ENCODE measurements around the gene CDPF1. TPM values are rescaled to one million over a fixed set of nuclear protein-coding genes. Genes with fewer than 3 reads are reported as not detected.

CDPF1 gene
- total and polyA plus RNA-seq, 2 of the 4 experiments (the other 2 are of a cell fraction), result 11.5 to 14.5 TPM

DNA sequence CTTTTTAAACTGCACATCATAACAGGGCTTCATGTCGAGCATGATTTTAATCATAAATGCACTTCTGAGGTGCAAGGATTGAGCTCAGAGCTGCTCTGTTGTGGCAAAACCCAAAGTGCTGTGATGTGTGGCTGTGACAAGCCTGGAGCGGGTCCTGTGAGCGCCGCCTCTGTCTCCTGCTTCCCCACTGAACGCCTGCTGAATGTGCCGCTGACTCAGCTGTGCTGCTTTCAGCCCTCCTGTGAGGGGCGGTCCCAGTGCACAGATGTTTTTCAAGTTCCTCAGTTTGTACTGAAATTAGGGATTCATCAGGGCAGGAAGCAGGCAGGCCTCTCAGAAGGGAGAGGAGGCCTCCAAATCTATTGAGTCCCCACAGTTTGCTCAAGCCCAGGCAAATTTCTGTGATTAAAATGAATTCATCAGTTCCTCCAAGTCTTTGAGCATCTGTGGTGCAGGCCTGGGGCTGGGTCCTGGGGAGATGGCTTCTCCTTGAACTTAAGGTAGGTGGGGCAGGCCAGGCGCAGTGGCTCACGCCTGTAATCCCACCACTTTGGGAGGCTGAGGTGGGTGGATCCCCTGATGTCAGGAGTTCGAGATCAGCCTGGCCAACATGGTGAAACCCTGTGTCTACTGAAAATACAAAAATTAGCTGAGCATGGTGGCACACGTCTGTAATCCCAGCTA is 43.6 kb upstream of the CDPF1 start:
- peaks cover 22% of the 10 kb centered on the region for H3K9me1 ChIP-seq (ENCODE audit: insufficient read depth, low read length)
- no peak overlapping the region for H3K4me2 ChIP-seq (ENCODE audit: low read depth, low read length)
- no TSS peak for BruUV-seq (replicated peaks)
- H2BK120ac ChIP-seq (ENCODE audit: low read depth, low read length), result no peak overlapping the region
- H3K27ac ChIP-seq (ENCODE audit: insufficient read depth, low read length), result no peak overlapping the region
- dilution Hi-C loops (cut with HindIII; ENCODE audit: low sequenced_read_pairs, unreplicated experiment) (no loop called here), in situ Hi-C loops (cut with MboI; ENCODE audit: low sequenced_read_pairs) (no loop called here), intact Hi-C loops (cut with micrococcal nuclease) (no loop called here)
- ATAC-seq (ENCODE audit: low read depth) (no peak), DNase-seq (peak; percentile 53)
- no peaks in the 10 kb centered on the region for H3K9me3 ChIP-seq (ENCODE audit: control insufficient read depth, insufficient read depth, low read length)
- POLR2A ChIA-PET (ENCODE audit: unreplicated experiment), result no interaction called here
- H4K5ac ChIP-seq (ENCODE audit: low read depth, low read length), result no peak overlapping the region
- TF ChIP-seq BHLHE40 (IDR thresholded peaks at IDR 0.05; ENCODE audit: low read depth, low read length) (no peak), MAZ (IDR thresholded peaks at IDR 0.05; ENCODE audit: borderline replicate concordance, low read depth, low read length) (no peak), CHD1 (IDR thresholded peaks at IDR 0.05; ENCODE audit: low read depth, low read length) (no peak), SMC3 (IDR thresholded peaks at IDR 0.05; ENCODE audit: low read depth, low read length) (no peak), NFE2L2 (IDR thresholded peaks at IDR 0.05; ENCODE audit: low read depth, low read length) (no peak), MXI1 (IDR thresholded peaks at IDR 0.05; ENCODE audit: borderline replicate concordance, low read depth, low read length) (no peak), RAD21 (IDR thresholded peaks at IDR 0.05; ENCODE audit: low read length) (no peak), FOS (IDR thresholded peaks at IDR 0.05; ENCODE audit: low read depth, low read length) (no peak), POLR2A (IDR thresholded peaks at IDR 0.05; ENCODE audit: low read depth, low read length) (no peak), RFX5 (IDR thresholded peaks at IDR 0.05; ENCODE audit: low read depth, low read length) (no peak), RCOR1 (IDR thresholded peaks at IDR 0.05; ENCODE audit: insufficient replicate concordance, low read length) (no peak), CEBPB (IDR thresholded peaks at IDR 0.05; ENCODE audit: low read depth, low read length) (no peak), MAFK (IDR thresholded peaks at IDR 0.05; ENCODE audit: low read depth, low read length) (no peak), CTCF (conservative IDR thresholded peaks at IDR 0.05; ENCODE audit: low read depth, low read length) (no peak)
- TF ChIP-seq, protein P1, sequence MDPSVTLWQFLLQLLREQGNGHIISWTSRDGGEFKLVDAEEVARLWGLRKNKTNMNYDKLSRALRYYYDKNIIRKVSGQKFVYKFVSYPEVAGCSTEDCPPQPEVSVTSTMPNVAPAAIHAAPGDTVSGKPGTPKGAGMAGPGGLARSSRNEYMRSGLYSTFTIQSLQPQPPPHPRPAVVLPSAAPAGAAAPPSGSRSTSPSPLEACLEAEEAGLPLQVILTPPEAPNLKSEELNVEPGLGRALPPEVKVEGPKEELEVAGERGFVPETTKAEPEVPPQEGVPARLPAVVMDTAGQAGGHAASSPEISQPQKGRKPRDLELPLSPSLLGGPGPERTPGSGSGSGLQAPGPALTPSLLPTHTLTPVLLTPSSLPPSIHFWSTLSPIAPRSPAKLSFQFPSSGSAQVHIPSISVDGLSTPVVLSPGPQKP (IDR thresholded peaks at IDR 0.05; ENCODE audit: borderline replicate concordance, low read depth, low read length), result no peak
- TF ChIP-seq, protein P2, sequence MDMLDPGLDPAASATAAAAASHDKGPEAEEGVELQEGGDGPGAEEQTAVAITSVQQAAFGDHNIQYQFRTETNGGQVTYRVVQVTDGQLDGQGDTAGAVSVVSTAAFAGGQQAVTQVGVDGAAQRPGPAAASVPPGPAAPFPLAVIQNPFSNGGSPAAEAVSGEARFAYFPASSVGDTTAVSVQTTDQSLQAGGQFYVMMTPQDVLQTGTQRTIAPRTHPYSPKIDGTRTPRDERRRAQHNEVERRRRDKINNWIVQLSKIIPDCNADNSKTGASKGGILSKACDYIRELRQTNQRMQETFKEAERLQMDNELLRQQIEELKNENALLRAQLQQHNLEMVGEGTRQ (IDR thresholded peaks at IDR 0.05; ENCODE audit: low read depth, low read length), result no peak
- H2AK5ac ChIP-seq (ENCODE audit: low read depth, low read length), result no peak overlapping the region
- peaks cover 38% of the 10 kb centered on the region for H3K36me3 ChIP-seq (ENCODE audit: control insufficient read depth, insufficient read depth, low read length)
- peak overlapping the region; percentile 16 for H2AK9ac ChIP-seq (replicated peaks; ENCODE audit: low read depth, low read length, poor library complexity)
- no peaks in the 10 kb centered on the region for H4K20me1 ChIP-seq (ENCODE audit: insufficient read depth, low read length)
- WGBS, 2 experiments (ENCODE audit: extremely low coverage in 2 of 2, insufficient read length in 1 of 2), result 76% methylated on average over 8 of the region's 11 CpGs; no CpG with 5 or more reads in 1 of the 2 experiments
- no peak overlapping the region for H2BK20ac ChIP-seq (ENCODE audit: low read depth, low read length)
- CTCF ChIA-PET, result no interaction called here
- no peak overlapping the region for H2BK15ac ChIP-seq (ENCODE audit: low read depth, low read length)
- H3K4me3 ChIP-seq (ENCODE audit: insufficient read depth, low read depth, low read length), result no peak overlapping the region
- H3K14ac ChIP-seq (replicated peaks; ENCODE audit: low read depth, low read length), result no peak overlapping the region
- no peaks in the 10 kb centered on the region for H3K27me3 ChIP-seq (ENCODE audit: control insufficient read depth, insufficient read depth, low read length)
- H4K8ac ChIP-seq (ENCODE audit: low read depth in 2 of 2, low read length in 2 of 2), result no peak overlapping the region
- H3K18ac ChIP-seq (ENCODE audit: low read depth, low read length), result no peak overlapping the region
- H3K9ac ChIP-seq (ENCODE audit: low read depth, low read length), result no peak overlapping the region
- no peak overlapping the region for H2AFZ ChIP-seq (replicated peaks; ENCODE audit: low read length, poor library complexity)
- H3K4me1 ChIP-seq (ENCODE audit: control insufficient read depth, insufficient read depth, low read length), result peaks cover 11% of the 10 kb centered on the region
- no peak overlapping the region for H4K91ac ChIP-seq (ENCODE audit: insufficient read depth, low read depth, low read length)
- no peak overlapping the region for H3K23ac ChIP-seq (ENCODE audit: low read depth, low read length)
- no peak overlapping the region for H3K56ac ChIP-seq (ENCODE audit: extremely low read depth, insufficient read depth, low read length)
- no peak overlapping the region for H3K4ac ChIP-seq (ENCODE audit: low read depth, low read length)
- no peak overlapping the region for H2BK5ac ChIP-seq (ENCODE audit: low read depth, low read length, poor library complexity, severe bottlenecking)
- H3K79me1 ChIP-seq (ENCODE audit: low read depth in 1 of 2, low read length in 2 of 2), result peaks cover 3 to 25% of the 10 kb centered on the region in 2 experiments; a peak in 3 of 4 replicates
